SK-N-SH (cell line): Measurements from ENCODE around the gene LRRC49. TPM values are rescaled to one million over a fixed set of nuclear protein-coding genes. Genes with fewer than 3 reads are reported as not detected.

Experiments used
- CTCF ChIA-PET: fragments of 300-600, 350-600 bp; formaldehyde crosslinking; extraction: SDS; loops from one replicate; lab custom pipeline; 2021; lab: Yijun Ruan, JAX
- POLR2A ChIA-PET: fragments of 350-600 bp; sonication (Branson Sonifier 250); formaldehyde crosslinking; extraction: SDS; loops from one replicate; lab custom pipeline; 2020; ENCODE audit warnings: antibody characterized with exemption, inconsistent platforms; lab: Yijun Ruan, JAX
- DNase-seq: peaks from one replicate; pipeline ENCODE4 v3.0.0; 2012
- H2AFZ ChIP-seq: fragments of 200-600 bp; sonication (generic); 2 replicates; pipeline ENCODE4 v1.8.1; 2016; ENCODE audit warnings: antibody characterized with exemption, mild to moderate bottlenecking, low read depth
- H3F3A ChIP-seq: fragments of 200-600 bp; sonication (generic); replicated peaks from 2 replicates; pipeline ENCODE3; 2016; ENCODE audit warnings: antibody characterized with exemption, mild to moderate bottlenecking; ENCODE audit not compliant: insufficient read depth
- H3K27ac ChIP-seq, 2 experiments: fragments of 200-500 bp in 1 of 2; fragments of 200-600 bp in 1 of 2; sonication (Bioruptor generic) in 1 of 2; sonication (generic), shearing (Covaris generic) in 1 of 2; 2 replicates each; pipeline versions ENCODE4 v1.5.1 to v1.6.1; 2014 to 2016; ENCODE audit warnings: low read depth in 2 of 2, inconsistent platforms in 1 of 2, low read length in 1 of 2, mild to moderate bottlenecking in 1 of 2, mixed read lengths in 1 of 2
- H3K27me3 ChIP-seq: fragments of 200-600 bp; sonication (generic), shearing (Covaris generic); 2 replicates; pipeline ENCODE4 v1.6.1; 2016; ENCODE audit warnings: mixed run types; ENCODE audit not compliant: insufficient read depth
- H3K36me3 ChIP-seq, 2 experiments: fragments of 200-500 bp in 1 of 2; fragments of 200-600 bp in 1 of 2; sonication (Bioruptor generic) in 1 of 2; sonication (generic) in 1 of 2; replicated peaks in 1 of 2; 2 replicates each; pipeline versions ENCODE3 to v1.5.1; 2014 to 2016; ENCODE audit warnings: low read length in 1 of 2, mild to moderate bottlenecking in 1 of 2; ENCODE audit not compliant: insufficient read depth in 2 of 2, control insufficient read depth in 1 of 2
- H3K4me1 ChIP-seq, 2 experiments: fragments of 200-500 bp in 1 of 2; fragments of 200-600 bp in 1 of 2; sonication (Bioruptor generic) in 1 of 2; sonication (generic), shearing (Covaris generic) in 1 of 2; 2 replicates each; pipeline versions ENCODE4 v1.5.1 to v1.6.1; 2014 to 2016; ENCODE audit warnings: low read depth in 1 of 2, low read length in 1 of 2, mixed run types in 1 of 2; ENCODE audit not compliant: insufficient read depth in 2 of 2, control insufficient read depth in 1 of 2
- H3K4me2 ChIP-seq: fragments of 200-600 bp; sonication (generic), shearing (Covaris generic); 2 replicates; pipeline ENCODE4 v1.6.1; 2017; ENCODE audit warnings: mixed run types
- H3K4me3 ChIP-seq, 2 experiments: fragments of 200-500 bp in 1 of 2; fragments of 200-600 bp in 1 of 2; sonication (Bioruptor generic) in 1 of 2; sonication (generic), shearing (Covaris generic) in 1 of 2; 2 replicates each; pipeline versions ENCODE4 v1.5.1 to v1.8.1; 2014 to 2016; ENCODE audit warnings: low read depth in 2 of 2, inconsistent platforms in 1 of 2, low read length in 1 of 2, mild to moderate bottlenecking in 1 of 2, mixed read lengths in 1 of 2, moderate library complexity in 1 of 2
- H3K79me2 ChIP-seq: fragments of 200-600 bp; sonication (generic); 2 replicates; pipeline ENCODE4 v1.8.1; 2017; ENCODE audit warnings: mild to moderate bottlenecking; ENCODE audit not compliant: insufficient read depth
- H3K9ac ChIP-seq: fragments of 200-600 bp; sonication (generic); 2 replicates; pipeline ENCODE4 v1.6.1; 2017; ENCODE audit warnings: mixed run types
- H3K9me2 ChIP-seq: fragments of 200-600 bp; sonication (generic); 2 replicates; pipeline ENCODE4 v1.6.1; 2017; ENCODE audit warnings: mixed run types
- H3K9me3 ChIP-seq: fragments of 200-600 bp; sonication (generic); 2 replicates; pipeline ENCODE4 v1.6.1; 2017; ENCODE audit warnings: mixed run types, mild to moderate bottlenecking, moderate library complexity
- H4K20me1 ChIP-seq: fragments of 200-600 bp; sonication (generic); 2 replicates; pipeline ENCODE4 v1.6.1; 2017; ENCODE audit warnings: mild to moderate bottlenecking, mixed run types; ENCODE audit not compliant: insufficient read depth
- CHD2 ChIP-seq: fragments of 150-350 bp; IDR thresholded peaks from 2 replicates; pipeline ENCODE4 v1.6.1; 2018; ENCODE audit warnings: low read length; ENCODE audit not compliant: partially characterized antibody
- ELF1 ChIP-seq: IDR thresholded peaks from 2 replicates; pipeline ENCODE4 v1.4.0; 2012
- EP300 ChIP-seq, 2 experiments: IDR thresholded peaks; 2 replicates each; pipeline versions ENCODE4 v1.4.0 to v1.6.1; 2012; ENCODE audit warnings: borderline replicate concordance in 1 of 2, low read depth in 1 of 2, low read length in 1 of 2
- EZH2phosphoT487 ChIP-seq: fragments of 200-600 bp; sonication (generic); IDR thresholded peaks from 2 replicates; pipeline ENCODE4 v1.6.1; 2017; ENCODE audit warnings: low read depth, mixed run types, mild to moderate bottlenecking, antibody characterized with exemption, moderate library complexity, borderline replicate concordance
- FOSL2 ChIP-seq: IDR thresholded peaks from 2 replicates; pipeline ENCODE4 v1.4.0; 2012; ENCODE audit warnings: low read depth, mild to moderate bottlenecking, moderate library complexity, borderline replicate concordance
- FOXM1 ChIP-seq: IDR thresholded peaks from 2 replicates; pipeline ENCODE4 v1.4.0; 2012; ENCODE audit warnings: low read depth, mild to moderate bottlenecking
- GATA2 ChIP-seq: sonication (generic); formaldehyde crosslinking; IDR thresholded peaks from 2 replicates; pipeline ENCODE4 v1.5.0; 2020; ENCODE audit warnings: mild to moderate bottlenecking, missing genetic modification reagents
- IRF3 ChIP-seq: fragments of 150-350 bp; IDR thresholded peaks from 2 replicates; pipeline ENCODE4 v1.6.1; 2016; ENCODE audit warnings: mild to moderate bottlenecking, low read depth, low read length
- JUND ChIP-seq: IDR thresholded peaks from 2 replicates; pipeline ENCODE4 v1.4.0; 2012
- MXI1 ChIP-seq: IDR thresholded peaks from 2 replicates; pipeline ENCODE4 v1.6.1; 2012; ENCODE audit warnings: mild to moderate bottlenecking, low read depth, low read length, improper control_type of control experiment
- POLR2AphosphoS5 ChIP-seq: IDR thresholded peaks from 2 replicates; pipeline ENCODE4 v1.6.1; 2012; ENCODE audit warnings: low read depth, low read length
- RFX5 ChIP-seq: IDR thresholded peaks from 2 replicates; pipeline ENCODE4 v1.6.1; 2012; ENCODE audit warnings: mild to moderate bottlenecking, improper control_type of control experiment, low read length
- RXRA ChIP-seq: IDR thresholded peaks from 2 replicates; pipeline ENCODE4 v1.4.0; 2012; ENCODE audit warnings: low read depth, mild to moderate bottlenecking, borderline replicate concordance
- SIN3A ChIP-seq: IDR thresholded peaks from 2 replicates; pipeline ENCODE4 v1.6.1; 2012; ENCODE audit warnings: low read depth, mild to moderate bottlenecking, low read length, moderate library complexity, borderline replicate concordance
- TAF1 ChIP-seq: IDR thresholded peaks from 2 replicates; pipeline ENCODE4 v1.6.1; 2012; ENCODE audit warnings: low read depth, mild to moderate bottlenecking, low read length, moderate library complexity, borderline replicate concordance
- TCF12 ChIP-seq: IDR thresholded peaks from 2 replicates; pipeline ENCODE4 v1.4.0; 2012
- TEAD4 ChIP-seq: IDR thresholded peaks from 2 replicates; pipeline ENCODE4 v1.4.0; 2012; ENCODE audit warnings: mild to moderate bottlenecking, borderline replicate concordance; ENCODE audit not compliant: insufficient read depth
- WGBS: methylation state at CpG from one replicate; pipeline ENCODE4 v1.1.6; 2017; ENCODE audit warnings: low lambda C conversion rate; 5-methylcytosine and 5-hydroxymethylcytosine counted together
- polyA plus RNA-seq, 3 experiments: library from polyadenylated mRNA; depleted of rRNA; stranded (reverse); fragments of >200 nt; gene quantifications; 2 replicates each; pipeline ENCODE4 v1.2.3, GENCODE V29; 2012
- TF ChIP-seq, protein P1 (sequence below): IDR thresholded peaks from 2 replicates; pipeline ENCODE4 v1.4.0; 2012; ENCODE audit warnings: low read depth, borderline replicate concordance
- TF ChIP-seq, protein P2 (sequence below): IDR thresholded peaks from 2 replicates; pipeline ENCODE4 v1.4.0; 2012; ENCODE audit warnings: low read depth
- TF ChIP-seq, protein P3 (sequence below): fragments of 200-600 bp; sonication (generic); IDR thresholded peaks from 2 replicates; pipeline ENCODE4 v1.6.1; 2017; ENCODE audit warnings: antibody characterized with exemption, mild to moderate bottlenecking, moderate library complexity
- TF ChIP-seq, protein P4 (sequence below): IDR thresholded peaks from 2 replicates; pipeline ENCODE4 v1.6.1; 2012; ENCODE audit warnings: mild to moderate bottlenecking, low read depth, low read length, moderate library complexity

Gene LRRC49
- polyA plus RNA-seq, 1 of the 3 experiments (the other 2 are of a cell fraction), result 7.2 TPM

DNA sequence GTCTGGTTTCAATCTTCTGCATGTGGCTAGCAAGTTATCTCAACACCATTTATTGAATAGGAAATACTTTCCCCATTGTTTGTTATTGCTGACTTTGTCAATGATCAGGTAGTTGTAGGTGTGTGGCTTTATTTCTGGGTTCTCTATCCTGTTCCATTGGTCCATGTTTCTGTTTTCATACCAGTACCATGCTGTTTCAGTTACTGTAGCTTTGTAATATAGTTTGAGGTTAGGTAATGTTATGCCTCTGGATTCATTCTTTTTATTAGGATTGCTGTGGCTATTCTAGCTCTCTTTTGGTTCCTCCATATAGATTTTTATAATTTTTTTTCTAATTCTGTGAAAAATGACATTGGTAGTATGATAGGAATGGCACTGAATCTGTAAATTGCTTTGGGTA, 58.3 kb downstream of the LRRC49 start (continued):
- TF ChIP-seq IRF3 (no peak), JUND (no peak), FOSL2 (no peak), MXI1 (no peak), RFX5 (no peak), POLR2AphosphoS5 (no peak), CHD2 (no peak), EP300 (IDR thresholded peaks at IDR 0.05; ENCODE audit: borderline replicate concordance in 1 of 2, low read depth in 1 of 2, low read length in 1 of 2) (no peak), GATA2 (CRISPR knock-in tag) (no peak), TAF1 (no peak), SIN3A (no peak)
- TF ChIP-seq, protein P1, sequence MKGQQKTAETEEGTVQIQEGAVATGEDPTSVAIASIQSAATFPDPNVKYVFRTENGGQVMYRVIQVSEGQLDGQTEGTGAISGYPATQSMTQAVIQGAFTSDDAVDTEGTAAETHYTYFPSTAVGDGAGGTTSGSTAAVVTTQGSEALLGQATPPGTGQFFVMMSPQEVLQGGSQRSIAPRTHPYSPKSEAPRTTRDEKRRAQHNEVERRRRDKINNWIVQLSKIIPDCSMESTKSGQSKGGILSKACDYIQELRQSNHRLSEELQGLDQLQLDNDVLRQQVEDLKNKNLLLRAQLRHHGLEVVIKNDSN, result no peak

DNA sequence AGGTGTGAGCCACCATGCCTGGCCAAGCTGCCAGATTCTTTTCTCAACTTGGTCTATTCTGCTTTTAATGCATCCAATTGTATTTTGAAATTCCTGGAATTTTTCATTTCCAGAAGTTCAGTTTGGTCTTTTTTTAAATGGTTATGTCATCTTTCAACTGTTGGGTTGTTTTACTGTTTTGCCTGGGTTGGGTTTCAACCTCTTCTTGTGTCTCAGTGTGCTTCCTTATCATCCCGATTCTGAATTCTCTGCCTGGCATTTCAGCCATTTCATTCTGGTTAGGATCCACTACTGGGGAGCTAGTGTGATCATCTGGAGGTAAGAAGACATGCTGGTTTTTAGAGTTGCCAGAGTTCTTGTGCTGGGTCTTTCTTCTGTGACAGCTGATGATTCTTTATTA, 61.5 kb downstream of the LRRC49 start:
- ChIA-PET POLR2A (no interaction called here), CTCF (no interaction called here)
- Histone ChIP-seq H3K27me3 (no peaks in the 10 kb centered on the region), H3K9ac (no peak overlapping the region), H3K9me2 (no peaks in the 10 kb centered on the region), H3K4me3 (no peak overlapping the region), H4K20me1 (no peaks in the 10 kb centered on the region), H3K4me2 (no peak overlapping the region), H3K79me2 (no peaks in the 10 kb centered on the region), H2AFZ (no peak overlapping the region), H3K27ac (no peak overlapping the region), H3K4me1 (peaks cover 0 to 4% of the 10 kb centered on the region in 2 experiments; a peak in 3 of 4 replicates)
- 95% methylated on average over 1 of the region's 1 CpG for WGBS
- no peak for DNase-seq
- TF ChIP-seq RFX5, result no peak
- TF ChIP-seq POLR2AphosphoS5, result no peak
- TF ChIP-seq MXI1, result no peak
- TF ChIP-seq EP300 (IDR thresholded peaks at IDR 0.05; ENCODE audit: borderline replicate concordance in 1 of 2, low read depth in 1 of 2, low read length in 1 of 2), result no peak
- TF ChIP-seq GATA2 (CRISPR knock-in tag), result no peak
- no peak for TF ChIP-seq TAF1
- TF ChIP-seq TCF12, result no peak
- TF ChIP-seq RXRA, result no peak
- no peak for TF ChIP-seq FOXM1
- TF ChIP-seq, protein P2, sequence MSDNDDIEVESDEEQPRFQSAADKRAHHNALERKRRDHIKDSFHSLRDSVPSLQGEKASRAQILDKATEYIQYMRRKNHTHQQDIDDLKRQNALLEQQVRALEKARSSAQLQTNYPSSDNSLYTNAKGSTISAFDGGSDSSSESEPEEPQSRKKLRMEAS, result no peak
- TF ChIP-seq, protein P3, sequence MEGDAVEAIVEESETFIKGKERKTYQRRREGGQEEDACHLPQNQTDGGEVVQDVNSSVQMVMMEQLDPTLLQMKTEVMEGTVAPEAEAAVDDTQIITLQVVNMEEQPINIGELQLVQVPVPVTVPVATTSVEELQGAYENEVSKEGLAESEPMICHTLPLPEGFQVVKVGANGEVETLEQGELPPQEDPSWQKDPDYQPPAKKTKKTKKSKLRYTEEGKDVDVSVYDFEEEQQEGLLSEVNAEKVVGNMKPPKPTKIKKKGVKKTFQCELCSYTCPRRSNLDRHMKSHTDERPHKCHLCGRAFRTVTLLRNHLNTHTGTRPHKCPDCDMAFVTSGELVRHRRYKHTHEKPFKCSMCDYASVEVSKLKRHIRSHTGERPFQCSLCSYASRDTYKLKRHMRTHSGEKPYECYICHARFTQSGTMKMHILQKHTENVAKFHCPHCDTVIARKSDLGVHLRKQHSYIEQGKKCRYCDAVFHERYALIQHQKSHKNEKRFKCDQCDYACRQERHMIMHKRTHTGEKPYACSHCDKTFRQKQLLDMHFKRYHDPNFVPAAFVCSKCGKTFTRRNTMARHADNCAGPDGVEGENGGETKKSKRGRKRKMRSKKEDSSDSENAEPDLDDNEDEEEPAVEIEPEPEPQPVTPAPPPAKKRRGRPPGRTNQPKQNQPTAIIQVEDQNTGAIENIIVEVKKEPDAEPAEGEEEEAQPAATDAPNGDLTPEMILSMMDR, result no peak
- TF ChIP-seq, protein P4, sequence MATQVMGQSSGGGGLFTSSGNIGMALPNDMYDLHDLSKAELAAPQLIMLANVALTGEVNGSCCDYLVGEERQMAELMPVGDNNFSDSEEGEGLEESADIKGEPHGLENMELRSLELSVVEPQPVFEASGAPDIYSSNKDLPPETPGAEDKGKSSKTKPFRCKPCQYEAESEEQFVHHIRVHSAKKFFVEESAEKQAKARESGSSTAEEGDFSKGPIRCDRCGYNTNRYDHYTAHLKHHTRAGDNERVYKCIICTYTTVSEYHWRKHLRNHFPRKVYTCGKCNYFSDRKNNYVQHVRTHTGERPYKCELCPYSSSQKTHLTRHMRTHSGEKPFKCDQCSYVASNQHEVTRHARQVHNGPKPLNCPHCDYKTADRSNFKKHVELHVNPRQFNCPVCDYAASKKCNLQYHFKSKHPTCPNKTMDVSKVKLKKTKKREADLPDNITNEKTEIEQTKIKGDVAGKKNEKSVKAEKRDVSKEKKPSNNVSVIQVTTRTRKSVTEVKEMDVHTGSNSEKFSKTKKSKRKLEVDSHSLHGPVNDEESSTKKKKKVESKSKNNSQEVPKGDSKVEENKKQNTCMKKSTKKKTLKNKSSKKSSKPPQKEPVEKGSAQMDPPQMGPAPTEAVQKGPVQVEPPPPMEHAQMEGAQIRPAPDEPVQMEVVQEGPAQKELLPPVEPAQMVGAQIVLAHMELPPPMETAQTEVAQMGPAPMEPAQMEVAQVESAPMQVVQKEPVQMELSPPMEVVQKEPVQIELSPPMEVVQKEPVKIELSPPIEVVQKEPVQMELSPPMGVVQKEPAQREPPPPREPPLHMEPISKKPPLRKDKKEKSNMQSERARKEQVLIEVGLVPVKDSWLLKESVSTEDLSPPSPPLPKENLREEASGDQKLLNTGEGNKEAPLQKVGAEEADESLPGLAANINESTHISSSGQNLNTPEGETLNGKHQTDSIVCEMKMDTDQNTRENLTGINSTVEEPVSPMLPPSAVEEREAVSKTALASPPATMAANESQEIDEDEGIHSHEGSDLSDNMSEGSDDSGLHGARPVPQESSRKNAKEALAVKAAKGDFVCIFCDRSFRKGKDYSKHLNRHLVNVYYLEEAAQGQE, result no peak
- no peak for TF ChIP-seq ELF1
- TF ChIP-seq IRF3, result no peak
- no peak for TF ChIP-seq EZH2phosphoT487
- TF ChIP-seq TEAD4, result no peak
- TF ChIP-seq, all 33 proteins: peak for 0
- Histone ChIP-seq H3K9me3 (peaks cover 10% of the 10 kb centered on the region; the same call in 1 of the 2 replicates), H3F3A (peaks cover 23% of the 10 kb centered on the region), H3K36me3 (peaks cover 0 to 15% of the 10 kb centered on the region in 2 experiments)
